Hepatocyte (in vitro differentiated cells): ENCODE measurements around the gene CMTM4. TPM values are rescaled to one million over a fixed set of nuclear protein-coding genes. Genes with fewer than 3 reads are reported as not detected.

Experiments used
- DNase-seq: peaks from one replicate; pipeline ENCODE4 v3.0.0-alpha.2; 2016; ENCODE audit warnings: low spot score
- H2AFZ ChIP-seq: fragments of 200-600 bp; sonication (generic); 2 replicates; pipeline ENCODE4 v1.6.0; 2016; ENCODE audit warnings: antibody characterized with exemption, mild to moderate bottlenecking
- H3K27ac ChIP-seq: fragments of 200-600 bp; sonication (generic); 2 replicates; pipeline ENCODE4 v1.5.1; 2016; ENCODE audit warnings: mild to moderate bottlenecking
- H3K27me3 ChIP-seq: fragments of 200-600 bp; sonication (generic); 2 replicates; pipeline ENCODE4 v1.6.1; 2016
- H3K36me3 ChIP-seq: fragments of 200-600 bp; sonication (generic); replicated peaks from 2 replicates; pipeline ENCODE4 v1.5.1; 2016; ENCODE audit warnings: low read depth; ENCODE audit not compliant: insufficient read depth
- H3K4me1 ChIP-seq: fragments of 200-600 bp; sonication (generic); 2 replicates; pipeline ENCODE4 v1.5.1; 2016; ENCODE audit warnings: mild to moderate bottlenecking, moderate library complexity; ENCODE audit not compliant: insufficient read depth
- H3K4me2 ChIP-seq: fragments of 200-600 bp; sonication (generic); 2 replicates; pipeline ENCODE4 v1.6.0; 2016
- H3K4me3 ChIP-seq: fragments of 200-600 bp; sonication (generic); 2 replicates; pipeline ENCODE4 v1.5.1; 2016; ENCODE audit warnings: mild to moderate bottlenecking
- H3K79me2 ChIP-seq: fragments of 200-600 bp; sonication (generic); 2 replicates; pipeline ENCODE4 v1.6.0; 2017; ENCODE audit warnings: mild to moderate bottlenecking
- H3K9me2 ChIP-seq: fragments of 200-600 bp; sonication (generic); replicated peaks from 2 replicates; pipeline ENCODE4 v1.6.0; 2017; ENCODE audit warnings: mild to moderate bottlenecking; ENCODE audit not compliant: insufficient read depth
- H3K9me3 ChIP-seq: fragments of 200-600 bp; sonication (generic); 2 replicates; pipeline ENCODE4 v1.5.1; 2016; ENCODE audit warnings: low read depth, mild to moderate bottlenecking
- H4K20me1 ChIP-seq: fragments of 200-600 bp; sonication (generic); 2 replicates; pipeline ENCODE4 v1.6.0; 2016; ENCODE audit warnings: mild to moderate bottlenecking; ENCODE audit not compliant: insufficient read depth, poor library complexity, severe bottlenecking
- CTCF ChIP-seq: fragments of 200-600 bp; sonication (generic); IDR thresholded peaks from 2 replicates; pipeline ENCODE4 v1.5.1; 2016; ENCODE audit warnings: antibody characterized with exemption, mild to moderate bottlenecking; ENCODE audit not compliant: poor library complexity
- EZH2 ChIP-seq: fragments of 200-600 bp; sonication (generic); IDR thresholded peaks from 2 replicates; pipeline ENCODE4 v1.6.1; 2016; ENCODE audit warnings: antibody characterized with exemption, mild to moderate bottlenecking, borderline replicate concordance
- EZH2phosphoT487 ChIP-seq: fragments of 200-600 bp; sonication (generic); IDR thresholded peaks from one replicate; pipeline ENCODE4 v1.6.1; 2018; ENCODE audit warnings: antibody characterized with exemption, mild to moderate bottlenecking, low read depth, moderate library complexity; ENCODE audit not compliant: unreplicated experiment, severe bottlenecking
- WGBS: methylation state at CpG from one replicate; pipeline ENCODE4 v1.1.6; 2016; ENCODE audit warnings: low lambda C conversion rate; ENCODE audit errors: missing lambda C conversion rate; 5-methylcytosine and 5-hydroxymethylcytosine counted together
- polyA plus RNA-seq: library from polyadenylated mRNA; unstranded; fragments of >200 nt; fragmentation: Nextera tagmentation; extraction: Ambion mirVana; gene quantifications from 2 replicates; pipeline ENCODE4 v1.2.1, GENCODE V29; 2016
- total RNA-seq: library from RNA; depleted of rRNA; stranded (reverse); fragments of >200 nt; gene quantifications from 2 replicates; pipeline ENCODE4 v1.2.3, GENCODE V29; 2014

Gene CMTM4
- total and polyA plus RNA-seq, 2 experiments from 2014 or later = 19.2 to 77.9 TPM

DNA sequence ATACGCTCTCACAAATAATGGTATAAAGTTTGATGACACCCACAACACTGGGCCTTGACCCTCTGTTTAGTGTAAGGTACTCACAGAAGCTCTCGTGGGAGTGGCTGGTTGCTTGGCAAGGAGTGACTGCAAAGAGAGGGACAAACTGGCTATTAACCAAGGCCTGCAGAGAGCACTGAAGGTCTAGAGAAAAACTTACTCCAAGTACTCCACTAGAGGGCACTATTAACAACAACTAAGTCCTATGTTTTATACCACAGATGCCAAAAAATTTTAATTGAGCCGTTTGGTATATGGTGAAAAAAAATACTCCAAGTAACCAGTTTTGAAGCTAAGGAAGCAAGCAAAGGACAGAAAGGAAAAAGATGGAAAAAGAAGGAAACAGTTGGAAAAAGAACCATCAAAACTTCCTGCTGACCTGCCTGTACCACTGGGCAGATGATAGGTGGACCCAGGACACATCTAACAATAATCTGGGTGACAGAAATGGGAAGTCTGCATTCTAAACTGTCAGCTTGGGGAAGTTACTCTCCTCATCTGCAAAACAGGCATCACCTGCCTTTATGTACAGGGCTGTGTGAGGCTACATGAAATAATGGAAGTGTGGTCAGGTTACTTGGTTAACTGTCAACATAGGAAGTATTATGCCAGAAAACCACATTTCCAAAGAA is 31.7 kb upstream of the CMTM4 start:
- no peaks in the 10 kb centered on the region for H3K9me3 ChIP-seq
- peak; percentile 78 for DNase-seq
- H3K9me2 ChIP-seq = no peaks in the 10 kb centered on the region
- no peak overlapping the region for H3K27ac ChIP-seq
- no peak overlapping the region for H3K4me3 ChIP-seq
- no peak overlapping the region for H2AFZ ChIP-seq
- no peaks in the 10 kb centered on the region for H3K4me1 ChIP-seq
- H3K36me3 ChIP-seq = peaks cover 8% of the 10 kb centered on the region
- 54% methylated on average over 3 of the region's 3 CpGs for WGBS
- no peaks in the 10 kb centered on the region for H3K27me3 ChIP-seq
- TF ChIP-seq CTCF = peak; percentile 61
- TF ChIP-seq EZH2phosphoT487 = no peak
- TF ChIP-seq EZH2 = no peak
- H3K79me2 ChIP-seq = peaks cover 2% of the 10 kb centered on the region
- no peaks in the 10 kb centered on the region for H4K20me1 ChIP-seq
- H3K4me2 ChIP-seq = no peak overlapping the region

DNA sequence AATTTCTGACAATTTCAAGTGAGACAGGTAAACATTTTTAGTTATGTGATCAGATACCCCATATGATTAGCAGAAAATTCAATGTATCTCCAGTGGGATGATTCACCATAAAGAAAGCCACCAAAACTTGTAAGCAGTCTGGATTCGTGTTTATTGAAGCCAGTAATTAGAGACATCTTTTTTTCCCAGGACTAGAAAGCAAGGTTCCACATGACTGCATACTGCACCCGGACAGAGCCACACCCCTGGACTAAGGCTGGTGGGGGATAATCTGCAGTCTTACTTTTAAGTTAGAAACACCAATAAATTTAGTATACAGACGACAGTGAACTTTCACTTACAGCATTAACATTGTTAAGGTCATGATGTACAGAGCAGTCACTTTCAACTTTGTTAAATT is 24.2 kb upstream of the CMTM4 start:
- Histone ChIP-seq H3K36me3 (peaks cover 8% of the 10 kb centered on the region), H3K4me1 (peaks cover under 1% of the 10 kb centered on the region), H3K9me2 (no peaks in the 10 kb centered on the region), H3K9me3 (no peaks in the 10 kb centered on the region), H2AFZ (no peak overlapping the region), H3K27me3 (no peaks in the 10 kb centered on the region), H4K20me1 (no peaks in the 10 kb centered on the region), H3K4me3 (no peak overlapping the region), H3K27ac (no peak overlapping the region), H3K4me2 (no peak overlapping the region), H3K79me2 (no peaks in the 10 kb centered on the region)
- DNase-seq = no peak
- TF ChIP-seq CTCF = no peak
- TF ChIP-seq EZH2 = no peak
- no peak for TF ChIP-seq EZH2phosphoT487
- 48% methylated on average over 3 of the region's 3 CpGs for WGBS

DNA sequence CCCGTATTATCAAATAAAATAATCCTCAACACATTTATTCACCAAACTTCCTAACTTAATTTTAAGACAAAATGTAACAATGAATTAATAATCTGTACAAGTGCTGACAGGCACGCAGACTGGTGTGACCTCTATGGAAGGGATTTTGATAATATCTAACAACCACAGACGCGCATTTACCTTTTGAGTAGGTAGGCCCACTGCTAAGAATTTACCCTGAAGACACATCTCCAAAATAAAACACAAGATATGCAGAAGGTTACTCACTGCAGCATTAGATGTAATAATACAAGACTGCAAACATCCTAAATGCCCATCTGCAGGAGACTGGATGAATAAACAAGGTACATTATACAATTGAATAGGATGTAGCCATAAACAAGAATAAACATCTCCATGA is 22.7 kb upstream of the CMTM4 start:
- H3K4me2 ChIP-seq = no peak overlapping the region
- H3K4me3 ChIP-seq = no peak overlapping the region
- no peaks in the 10 kb centered on the region for H3K9me2 ChIP-seq
- no peak for DNase-seq
- no peaks in the 10 kb centered on the region for H3K27me3 ChIP-seq
- peaks cover 13% of the 10 kb centered on the region for H3K4me1 ChIP-seq
- peaks cover 5% of the 10 kb centered on the region for H3K36me3 ChIP-seq
- no peaks in the 10 kb centered on the region for H3K9me3 ChIP-seq
- no peaks in the 10 kb centered on the region for H3K79me2 ChIP-seq
- H4K20me1 ChIP-seq = no peaks in the 10 kb centered on the region
- no peak overlapping the region for H2AFZ ChIP-seq
- H3K27ac ChIP-seq = no peak overlapping the region
- TF ChIP-seq EZH2phosphoT487 (no peak), EZH2 (no peak), CTCF (no peak)
- WGBS = 95% methylated on average over 4 of the region's 4 CpGs
